ENCODE results near the gene SLC25A19. TPM values are rescaled to one million over a fixed set of nuclear protein-coding genes. Genes with fewer than 3 reads are reported as not detected.

SLC25A19 gene
- total and polyA plus RNA-seq, 9 of the 15 experiments (the other 6 are each of a cell fraction or from before 2014, with no cell fraction given) = 33.4 to 76.6 (median 55.3) TPM

GRCh38 chr17:75270218-75270965 is 18.8 kb downstream of the SLC25A19 start (continued):
- TF ChIP-seq AFF4 (CRISPR knock-in tag; IDR thresholded peaks at IDR 0.05) = 0 out of 2 replicates have a peak, but pooled peaks have one; percentile 23
- TF ChIP-seq, protein P1, sequence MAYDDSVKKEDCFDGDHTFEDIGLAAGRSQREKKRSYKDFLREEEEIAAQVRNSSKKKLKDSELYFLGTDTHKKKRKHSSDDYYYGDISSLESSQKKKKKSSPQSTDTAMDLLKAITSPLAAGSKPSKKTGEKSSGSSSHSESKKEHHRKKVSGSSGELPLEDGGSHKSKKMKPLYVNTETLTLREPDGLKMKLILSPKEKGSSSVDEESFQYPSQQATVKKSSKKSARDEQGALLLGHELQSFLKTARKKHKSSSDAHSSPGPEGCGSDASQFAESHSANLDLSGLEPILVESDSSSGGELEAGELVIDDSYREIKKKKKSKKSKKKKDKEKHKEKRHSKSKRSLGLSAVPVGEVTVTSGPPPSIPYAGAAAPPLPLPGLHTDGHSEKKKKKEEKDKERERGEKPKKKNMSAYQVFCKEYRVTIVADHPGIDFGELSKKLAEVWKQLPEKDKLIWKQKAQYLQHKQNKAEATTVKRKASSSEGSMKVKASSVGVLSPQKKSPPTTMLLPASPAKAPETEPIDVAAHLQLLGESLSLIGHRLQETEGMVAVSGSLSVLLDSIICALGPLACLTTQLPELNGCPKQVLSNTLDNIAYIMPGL (CRISPR knock-in tag; IDR thresholded peaks at IDR 0.05) = no peak; the same call in 1 of the 2 replicates
- 0 out of 2 replicates have a peak, but pooled peaks have one; percentile 23 for TF ChIP-seq L3MBTL2 (IDR thresholded peaks at IDR 0.05)
- no peak for TF ChIP-seq ZNF41 (CRISPR knock-in tag; conservative IDR thresholded peaks at IDR 0.05)
- no peak for TF ChIP-seq HMBOX1 (IDR thresholded peaks at IDR 0.05)
- TF ChIP-seq, protein P2, sequence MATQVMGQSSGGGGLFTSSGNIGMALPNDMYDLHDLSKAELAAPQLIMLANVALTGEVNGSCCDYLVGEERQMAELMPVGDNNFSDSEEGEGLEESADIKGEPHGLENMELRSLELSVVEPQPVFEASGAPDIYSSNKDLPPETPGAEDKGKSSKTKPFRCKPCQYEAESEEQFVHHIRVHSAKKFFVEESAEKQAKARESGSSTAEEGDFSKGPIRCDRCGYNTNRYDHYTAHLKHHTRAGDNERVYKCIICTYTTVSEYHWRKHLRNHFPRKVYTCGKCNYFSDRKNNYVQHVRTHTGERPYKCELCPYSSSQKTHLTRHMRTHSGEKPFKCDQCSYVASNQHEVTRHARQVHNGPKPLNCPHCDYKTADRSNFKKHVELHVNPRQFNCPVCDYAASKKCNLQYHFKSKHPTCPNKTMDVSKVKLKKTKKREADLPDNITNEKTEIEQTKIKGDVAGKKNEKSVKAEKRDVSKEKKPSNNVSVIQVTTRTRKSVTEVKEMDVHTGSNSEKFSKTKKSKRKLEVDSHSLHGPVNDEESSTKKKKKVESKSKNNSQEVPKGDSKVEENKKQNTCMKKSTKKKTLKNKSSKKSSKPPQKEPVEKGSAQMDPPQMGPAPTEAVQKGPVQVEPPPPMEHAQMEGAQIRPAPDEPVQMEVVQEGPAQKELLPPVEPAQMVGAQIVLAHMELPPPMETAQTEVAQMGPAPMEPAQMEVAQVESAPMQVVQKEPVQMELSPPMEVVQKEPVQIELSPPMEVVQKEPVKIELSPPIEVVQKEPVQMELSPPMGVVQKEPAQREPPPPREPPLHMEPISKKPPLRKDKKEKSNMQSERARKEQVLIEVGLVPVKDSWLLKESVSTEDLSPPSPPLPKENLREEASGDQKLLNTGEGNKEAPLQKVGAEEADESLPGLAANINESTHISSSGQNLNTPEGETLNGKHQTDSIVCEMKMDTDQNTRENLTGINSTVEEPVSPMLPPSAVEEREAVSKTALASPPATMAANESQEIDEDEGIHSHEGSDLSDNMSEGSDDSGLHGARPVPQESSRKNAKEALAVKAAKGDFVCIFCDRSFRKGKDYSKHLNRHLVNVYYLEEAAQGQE (IDR thresholded peaks at IDR 0.05; ENCODE audit: borderline replicate concordance) = peak; percentile 31
- TF ChIP-seq, protein P2 (CRISPR knock-in tag; IDR thresholded peaks at IDR 0.05; ENCODE audit: low read depth) = no peak
- TF ChIP-seq DEAF1 (CRISPR knock-in tag; IDR thresholded peaks at IDR 0.05) = peak; percentile 30; the same call in 1 of the 2 replicates
- TF ChIP-seq EGR1 (conservative IDR thresholded peaks at IDR 0.05) = peak; percentile 99
- peak; percentile 23; the same call in 1 of the 2 replicates for TF ChIP-seq CTBP1 (IDR thresholded peaks at IDR 0.05; ENCODE audit: borderline replicate concordance)
